Right lobe of liver (tissue), 6 donors: ENCODE measurements around the gene SPOCK2. TPM values are rescaled to one million over a fixed set of nuclear protein-coding genes. Genes with fewer than 3 reads are reported as not detected.

Source experiments
- ATAC-seq, 4 donors: fragments of 200-7000 bp; cut with Tn5 transposase; one replicate each; pipeline ENCODE4 v1.9.1; 2020; ENCODE audit warnings: mild to moderate bottlenecking in 4 of 4, moderate library complexity in 4 of 4
- DNase-seq, 3 donors: peaks; one replicate each; pipeline ENCODE4 v3.0.0-alpha.2; 2020
- H3K27ac ChIP-seq, 3 donors: fragments of 200-600 bp; one replicate each; pipeline ENCODE4 v1.8.0; 2022
- H3K27me3 ChIP-seq, 2 donors: fragments of 200-600 bp; one replicate each; pipeline ENCODE4 v1.8.0; 2022
- H3K36me3 ChIP-seq, 4 donors: fragments of 200-600 bp; sonication (generic) in 1 of 4; one replicate each; pipeline versions ENCODE4 v1.5.1 to v1.8.0; 2017 to 2022; ENCODE audit warnings: control low read depth in 1 of 4
- H3K4me1 ChIP-seq, 4 donors: fragments of 200-600 bp; sonication (generic) in 1 of 4; one replicate each; pipeline versions ENCODE4 v1.5.1 to v1.8.0; 2017 to 2022; ENCODE audit warnings: control low read depth in 1 of 4
- H3K4me3 ChIP-seq, 3 donors: fragments of 200-600 bp; one replicate each; pipeline ENCODE4 v1.8.0; 2022
- H3K9me3 ChIP-seq, 4 donors: fragments of 200-600 bp; sonication (generic) in 1 of 4; one replicate each; pipeline versions ENCODE4 v1.5.1 to v1.8.0; 2017 to 2022; ENCODE audit warnings: control low read depth in 1 of 4
- CTCF ChIP-seq, 4 donors: fragments of 200-600 bp in 3 of 4; fragments of 450-650 bp in 1 of 4; IDR thresholded peaks; one replicate each; pipeline versions ENCODE4 v1.5.1 to v1.8.0; 2016 to 2022; ENCODE audit warnings: antibody characterized with exemption in 4 of 4, mild to moderate bottlenecking in 2 of 4
- POLR2A ChIP-seq: fragments of 450-650 bp; IDR thresholded peaks from one replicate; pipeline ENCODE4 v1.6.1; 2017; ENCODE audit warnings: antibody characterized with exemption, mild to moderate bottlenecking
- WGBS: methylation state at CpG from one replicate; pipeline ENCODE4 v1.1.6; 2018; ENCODE audit warnings: low coverage, low lambda C conversion rate; ENCODE audit not compliant: insufficient coverage; ENCODE audit errors: missing lambda C conversion rate; 5-methylcytosine and 5-hydroxymethylcytosine counted together
- intact Hi-C, 2 donors: fragments of 100-400 bp; cut with DNase I; formaldehyde crosslinking; loops; one replicate each; pipeline versions ENCODE4 v1.11.2 to v1.14.1; 2022
- total RNA-seq, 6 experiments: library from RNA; depleted of rRNA in 2 of 6; stranded (reverse); fragments of >200 nt in 2 of 6; fragmentation: NEBNext Ultra II Directional in 3 of 6; extraction: Animal tissue kit (Norgen Biotek cat#: 25700) in 3 of 6; gene quantifications; one replicate each; pipeline versions ENCODE4 v1.1.0 to v1.2.4, GENCODE V29; 2016 to 2023
- donor health status: DM: no; HTN: yes; CAD: no.
- donor health status: DM: no; HTN: no; CAD: no.
- donor health status: DM: no; HTN: no; CAD: no.
- donor health status: DM: no; HTN: yes; CAD: no.
- donor health status: DM: no; HTN: yes; CAD: no.

The SPOCK2 gene
- total RNA-seq, 6 experiments from 2014 or later = 0.72 to 3.0 (median 1.2) TPM

- Histone ChIP-seq H3K27me3 (no peaks in the 10 kb centered on the region), H3K36me3 (no peaks in the 10 kb centered on the region), H3K9me3 (no peaks in the 10 kb centered on the region), H3K27ac (no peak overlapping the region), H3K4me1 (peaks cover 0 to 8% (median 2%) of the 10 kb centered on the region in 4 donors), H3K4me3 (no peak overlapping the region)
- DNase-seq (no peak), ATAC-seq (no peak)
- intact Hi-C loops = no loop called here
- 100% methylated on average over 3 of the region's 7 CpGs for WGBS
- TF ChIP-seq CTCF (IDR thresholded peaks at IDR 0.05) (no peak), POLR2A (no peak)
Observed at GRCh38 chr10:72069751-72070526, 18.4 kb downstream of the SPOCK2 start.

DNA sequence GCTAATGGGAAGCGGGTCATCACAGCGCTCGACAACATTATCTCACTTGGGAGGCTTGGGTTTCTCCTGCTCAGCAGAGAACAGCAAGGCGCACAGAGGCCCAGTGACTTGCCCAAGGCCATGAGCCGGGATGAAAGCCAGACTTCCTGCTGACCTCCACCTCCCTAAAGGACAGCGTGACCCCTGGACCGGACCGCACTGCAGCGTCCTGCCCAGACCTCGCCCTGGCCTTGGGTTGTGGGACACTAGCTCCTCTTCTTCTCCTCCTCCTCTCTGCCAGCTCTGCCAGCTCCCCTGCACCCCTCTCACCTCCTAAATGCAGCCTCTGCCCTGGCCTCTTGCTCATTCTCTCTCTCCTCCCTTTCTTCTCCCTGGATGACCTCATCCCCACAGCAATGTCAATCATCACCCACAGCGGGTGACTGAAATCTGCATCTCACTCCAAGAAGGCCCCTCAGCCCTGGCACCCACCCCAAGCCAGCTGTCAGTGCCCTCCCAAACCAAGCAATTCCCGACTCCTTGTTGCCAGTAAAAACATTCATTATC is 19.4 kb downstream of the SPOCK2 start:
- Histone ChIP-seq H3K9me3 (no peaks in the 10 kb centered on the region), H3K4me3 (no peak overlapping the region), H3K4me1 (peaks cover 0 to 8% (median 2%) of the 10 kb centered on the region in 4 donors), H3K27me3 (no peaks in the 10 kb centered on the region), H3K27ac (peak overlapping the region in 1 of 3 donors; percentile 37), H3K36me3 (no peaks in the 10 kb centered on the region)
- DNase-seq (peak; percentile 73 to 90 (median 84)), ATAC-seq (peak; percentile 91 to 96 (median 92))
- 55% methylated on average over 5 of the region's 12 CpGs for WGBS
- no peak for TF ChIP-seq POLR2A
- intact Hi-C loops = no loop called here

DNA sequence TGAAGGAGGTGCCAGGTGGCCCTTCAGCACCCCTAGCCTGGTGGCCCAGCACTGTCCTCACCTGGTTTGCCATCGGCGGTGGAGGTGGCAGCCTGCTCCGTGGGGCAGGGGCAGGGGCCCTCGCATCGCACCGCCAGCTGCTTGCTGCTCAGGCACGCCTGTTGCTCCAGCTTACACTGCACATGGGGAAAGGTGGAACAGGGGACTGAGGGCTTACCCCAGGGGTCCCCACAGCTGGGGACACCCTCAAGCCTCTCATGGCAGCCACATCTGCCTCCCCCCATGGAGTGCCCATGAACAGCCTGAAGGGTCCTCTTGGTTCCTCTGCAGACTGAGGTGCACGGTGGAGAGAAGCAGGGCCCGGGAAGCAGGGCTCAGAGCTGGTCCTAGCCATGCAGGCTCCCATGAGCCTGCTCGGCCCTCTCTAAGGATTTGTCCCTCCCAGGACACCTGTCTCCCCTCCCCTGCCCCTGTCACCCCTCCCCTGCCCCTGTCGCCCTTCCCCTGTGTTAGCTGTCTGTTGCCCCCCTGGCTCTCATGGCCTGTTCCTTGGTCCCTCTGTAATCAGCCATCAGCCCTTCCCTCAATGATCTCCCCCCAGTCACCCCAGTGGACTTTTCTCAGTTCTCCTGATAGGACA is 20.1 kb downstream of the SPOCK2 start:
- Histone ChIP-seq H3K4me3 (no peak overlapping the region), H3K27me3 (no peaks in the 10 kb centered on the region), H3K27ac (peak overlapping the region in 1 of 3 donors; percentile 37), H3K9me3 (no peaks in the 10 kb centered on the region), H3K4me1 (peaks cover 0 to 8% (median 2%) of the 10 kb centered on the region in 4 donors), H3K36me3 (no peaks in the 10 kb centered on the region)
- intact Hi-C loops = no loop called here
- DNase-seq (no peak), ATAC-seq (no peak)
- TF ChIP-seq CTCF (IDR thresholded peaks at IDR 0.05) (no peak), POLR2A (no peak)
- no CpG with 5 or more reads among the region's 11 CpGs for WGBS

- DNase-seq (no peak), ATAC-seq (no peak)
- Histone ChIP-seq H3K9me3 (no peaks in the 10 kb centered on the region), H3K27me3 (no peaks in the 10 kb centered on the region), H3K4me1 (peaks cover 0 to 8% (median 2%) of the 10 kb centered on the region in 4 donors), H3K4me3 (no peak overlapping the region), H3K36me3 (no peaks in the 10 kb centered on the region), H3K27ac (no peak overlapping the region)
- TF ChIP-seq POLR2A = no peak
- no peak for TF ChIP-seq CTCF (IDR thresholded peaks at IDR 0.05)
- 69% methylated on average over 3 of the region's 13 CpGs for WGBS
- intact Hi-C loops = no loop called here
Observed at GRCh38 chr10:72067463-72068125, 20.8 kb downstream of the SPOCK2 start.
